ENCODE data around the gene ATP6V1G2. TPM values are rescaled to one million over a fixed set of nuclear protein-coding genes. Genes with fewer than 3 reads are reported as not detected.

The ATP6V1G2 gene
- total and polyA plus RNA-seq, 2 of the 8 experiments (the other 6 are each of a cell fraction or from before 2014, with no cell fraction given): 3.0 to 5.7 TPM

GRCh38 chr6:31580807-31581433 lies 34.5 kb upstream of the ATP6V1G2 start (continued):
- TF ChIP-seq CHD7 (IDR thresholded peaks at IDR 0.05; ENCODE audit: insufficient replicate concordance, low read length) (no peak), USF2 (IDR thresholded peaks at IDR 0.05; ENCODE audit: low read length) (no peak), ATF3 (IDR thresholded peaks at IDR 0.05; ENCODE audit: insufficient read depth, low read depth, low read length) (no peak), SUZ12 (IDR thresholded peaks at IDR 0.05; ENCODE audit: low read length) (0 out of 2 replicates have a peak, but pooled peaks have one; percentile 40), ATF2 (IDR thresholded peaks at IDR 0.05; ENCODE audit: low read length) (no peak), CHD1 (IDR thresholded peaks at IDR 0.05; ENCODE audit: low read depth, low read length) (no peak), EGR1 (IDR thresholded peaks at IDR 0.05; ENCODE audit: borderline replicate concordance, low read depth, low read length) (no peak)

Measured in H1 (cell line).